ENCODE data around the gene CYP26C1.
A peak's percentile ranks its signal among the peaks of the same experiment; 100 is the strongest.

CYP26C1 gene

DNA sequence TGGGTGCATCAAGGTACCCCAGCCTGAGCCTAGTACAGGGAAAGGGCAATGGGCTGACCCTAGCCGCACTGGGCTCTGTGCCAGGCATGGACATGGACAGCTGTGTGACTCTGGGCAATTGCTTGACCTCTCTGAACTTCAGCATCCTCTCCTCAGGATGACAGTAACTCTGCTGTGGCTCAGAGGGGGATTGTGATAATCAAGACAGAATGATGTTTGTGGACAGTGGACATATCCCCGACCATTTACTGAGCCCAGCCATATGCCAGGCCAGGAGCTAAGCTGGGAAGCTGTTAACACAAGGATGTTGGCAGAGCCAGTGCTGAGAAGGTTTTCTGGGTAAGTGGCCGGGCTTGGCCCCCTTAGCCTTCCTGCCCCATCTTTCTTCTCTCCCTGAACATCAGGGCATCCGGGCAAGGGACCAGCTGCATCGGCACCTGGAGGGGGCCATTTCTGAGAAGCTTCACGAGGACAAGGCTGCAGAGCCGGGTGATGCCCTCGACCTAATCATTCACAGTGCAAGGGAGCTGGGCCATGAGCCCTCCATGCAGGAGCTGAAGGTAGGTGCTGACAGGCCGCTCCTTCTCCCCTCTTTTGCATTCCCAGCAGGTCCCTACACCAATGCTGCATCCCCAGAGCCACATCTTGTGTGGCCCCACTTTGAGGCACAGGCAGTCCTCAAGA lies 3.5 kb downstream of the CYP26C1 start:
- DNase-seq (ENCODE audit: low spot score), result no peak

DNA sequence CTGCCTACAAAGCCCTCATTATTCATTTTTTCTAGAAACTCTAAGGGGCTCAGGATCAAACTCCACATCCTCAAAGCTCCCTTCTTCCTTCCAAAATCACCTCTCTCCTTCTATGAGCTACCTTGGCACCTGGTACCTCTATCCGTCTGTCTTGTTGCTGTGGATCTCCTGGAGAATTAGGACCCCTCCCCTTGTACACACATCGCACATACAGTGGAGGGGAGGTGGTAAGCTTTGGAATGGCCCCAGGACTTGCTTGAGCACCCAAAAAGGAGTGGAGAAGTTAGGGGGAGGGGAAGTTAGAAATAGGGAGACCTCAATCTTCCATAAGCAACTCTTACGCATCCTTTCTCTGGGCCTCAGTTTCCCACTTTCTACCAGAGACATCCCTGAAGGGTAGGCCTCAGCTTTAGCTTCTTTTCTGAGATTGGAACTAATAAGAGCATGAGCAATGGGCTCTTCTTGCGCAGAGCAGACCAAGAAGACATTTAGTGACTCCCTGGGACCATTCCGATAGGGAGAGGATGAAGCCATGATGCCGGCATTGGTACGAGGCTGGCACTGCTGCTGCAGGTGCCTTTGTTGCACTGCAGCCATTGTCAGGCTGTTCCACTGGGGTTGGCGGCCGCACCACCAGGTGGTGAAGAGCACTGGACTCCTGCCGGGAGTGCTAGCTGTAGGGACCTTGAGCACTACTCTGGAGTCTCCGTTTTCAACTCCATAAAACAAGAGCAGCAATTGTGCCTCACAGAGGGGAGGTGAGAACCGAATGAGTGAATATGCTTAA lies 4.5 kb downstream of the CYP26C1 start:
- no peak for DNase-seq (ENCODE audit: low spot score)

DNA sequence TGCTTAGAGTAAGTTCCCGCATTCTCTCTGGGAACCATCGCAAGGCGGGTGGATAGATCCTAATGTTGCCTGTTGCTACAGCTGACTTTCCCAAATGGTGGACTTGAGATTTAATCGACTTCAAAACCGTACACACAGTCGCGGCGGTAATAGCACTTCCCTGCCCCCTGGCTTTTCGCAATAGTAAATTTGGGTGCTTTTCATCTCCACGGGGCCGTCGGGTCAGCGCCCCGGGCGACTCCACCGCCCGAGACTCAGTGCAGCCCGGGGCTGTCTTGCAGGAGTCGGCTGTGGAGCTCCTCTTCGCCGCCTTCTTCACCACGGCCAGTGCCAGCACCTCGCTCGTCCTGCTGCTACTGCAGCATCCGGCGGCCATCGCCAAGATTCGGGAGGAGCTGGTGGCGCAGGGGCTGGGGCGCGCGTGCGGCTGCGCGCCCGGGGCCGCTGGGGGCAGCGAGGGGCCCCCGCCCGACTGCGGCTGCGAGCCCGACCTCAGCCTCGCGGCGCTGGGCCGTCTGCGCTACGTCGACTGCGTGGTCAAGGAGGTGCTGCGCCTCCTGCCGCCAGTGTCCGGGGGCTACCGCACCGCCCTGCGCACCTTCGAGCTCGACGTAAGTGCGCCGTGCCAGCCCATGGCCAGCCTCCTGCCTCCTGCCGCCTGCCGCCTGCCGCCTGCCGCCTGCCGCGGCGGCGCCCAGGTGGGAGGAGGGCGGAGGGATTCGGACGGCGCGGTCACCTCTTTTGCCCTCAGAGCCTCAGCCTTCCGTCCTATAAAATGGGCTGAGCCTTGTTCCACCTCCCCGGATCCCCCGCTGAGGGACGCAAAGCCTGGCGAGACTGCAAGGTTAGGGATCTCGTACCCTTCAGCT lies 5.3 kb downstream of the CYP26C1 start:
- no peak for DNase-seq (ENCODE audit: low spot score)

DNA sequence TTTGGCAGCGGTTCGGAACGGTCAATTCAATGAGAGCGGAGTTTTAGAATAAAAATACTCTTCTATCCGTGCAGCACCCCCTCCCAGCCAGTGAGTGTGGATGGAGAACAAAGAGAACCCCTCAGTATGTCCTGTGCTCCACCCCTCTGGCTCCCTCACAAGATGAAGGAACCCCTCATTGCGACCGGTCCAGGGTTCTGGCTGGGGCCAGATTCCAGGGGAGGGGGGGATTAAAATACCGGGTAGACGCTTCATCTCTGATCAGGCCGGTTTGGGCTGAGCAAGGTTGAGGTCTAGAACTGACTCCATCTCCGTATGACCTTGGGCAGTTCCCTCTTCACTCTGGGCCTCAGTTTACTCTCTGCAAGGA lies 5.9 kb downstream of the CYP26C1 start:
- DNase-seq (ENCODE audit: low spot score), result no peak

DNA sequence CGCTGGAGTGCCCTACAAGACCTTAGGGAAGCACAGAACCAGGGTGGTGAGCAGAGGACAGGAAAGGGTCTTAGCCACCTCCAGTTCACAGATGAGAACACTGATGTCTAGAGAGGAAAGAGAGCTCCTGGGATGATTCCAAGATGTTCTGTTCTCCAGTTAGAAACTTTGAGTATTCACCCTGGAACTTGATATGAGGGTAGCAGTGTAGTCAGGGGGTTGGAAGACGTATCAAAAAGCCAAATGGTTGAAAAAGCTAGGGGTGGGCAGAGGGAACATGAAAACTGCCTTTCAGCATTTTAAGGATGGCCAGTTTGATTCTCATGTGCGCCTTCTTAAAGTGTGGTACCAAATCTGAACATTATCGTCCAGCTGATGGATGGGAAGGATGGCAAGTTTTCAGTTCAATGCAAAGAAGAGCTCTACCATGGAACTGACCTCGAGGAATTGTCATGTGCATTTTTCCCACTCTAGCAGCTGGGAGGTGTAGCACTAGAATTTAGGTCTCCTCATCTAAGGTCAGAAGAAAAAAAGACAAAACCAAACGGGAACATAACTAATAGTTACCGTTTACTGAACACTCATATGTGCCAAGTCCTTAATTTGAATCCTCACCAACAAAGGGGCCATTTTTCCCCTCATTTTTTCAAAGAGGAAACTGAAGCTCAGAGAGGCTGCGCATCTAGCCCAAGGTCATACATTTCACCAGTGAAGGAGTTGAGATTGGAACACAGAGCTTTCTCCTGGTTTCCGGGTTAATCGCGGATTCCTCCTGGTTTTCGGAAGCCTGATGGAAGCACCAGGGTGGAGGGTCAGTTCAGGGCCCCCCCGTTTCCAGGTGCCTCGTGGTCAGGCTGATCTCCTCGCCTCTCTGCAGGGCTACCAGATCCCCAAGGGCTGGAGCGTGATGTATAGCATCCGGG lies 7.1 kb downstream of the CYP26C1 start:
- DNase-seq (ENCODE audit: low spot score), result no peak

DNA sequence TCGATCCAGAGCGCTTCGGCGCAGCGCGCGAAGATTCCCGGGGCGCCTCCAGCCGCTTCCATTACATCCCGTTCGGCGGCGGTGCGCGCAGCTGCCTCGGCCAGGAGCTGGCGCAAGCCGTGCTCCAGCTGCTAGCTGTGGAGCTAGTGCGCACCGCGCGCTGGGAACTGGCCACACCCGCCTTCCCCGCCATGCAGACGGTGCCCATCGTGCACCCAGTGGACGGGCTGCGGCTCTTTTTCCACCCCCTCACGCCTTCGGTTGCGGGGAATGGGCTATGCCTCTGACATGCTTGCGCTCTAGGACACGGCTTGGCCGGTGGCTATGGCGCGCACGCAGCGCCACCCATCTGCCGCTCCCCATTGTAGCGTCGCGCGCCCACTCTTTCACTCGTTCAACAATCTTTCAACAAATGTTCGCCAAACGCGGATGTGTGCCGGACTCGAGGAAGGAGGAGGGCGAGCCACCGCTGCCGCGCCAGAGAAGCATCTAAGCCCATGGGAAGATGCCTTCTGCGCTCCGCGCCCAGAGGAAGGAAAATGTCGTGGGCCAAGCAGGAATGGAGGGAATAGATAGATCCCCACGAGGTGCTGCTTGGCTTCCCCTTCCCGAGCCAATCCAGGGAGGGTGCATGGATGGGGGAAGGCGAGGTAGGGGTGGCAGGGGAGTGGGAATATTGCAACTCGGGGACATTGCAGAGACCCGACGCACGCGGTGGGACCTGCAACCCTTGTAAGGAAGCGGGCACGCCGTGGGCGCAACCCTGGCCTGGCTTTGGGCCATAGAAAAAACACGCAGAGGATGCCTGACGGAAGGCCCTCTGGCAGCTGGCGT lies 8.0 kb downstream of the CYP26C1 start:
- peak; percentile 37 for DNase-seq (ENCODE audit: low spot score)

DNA sequence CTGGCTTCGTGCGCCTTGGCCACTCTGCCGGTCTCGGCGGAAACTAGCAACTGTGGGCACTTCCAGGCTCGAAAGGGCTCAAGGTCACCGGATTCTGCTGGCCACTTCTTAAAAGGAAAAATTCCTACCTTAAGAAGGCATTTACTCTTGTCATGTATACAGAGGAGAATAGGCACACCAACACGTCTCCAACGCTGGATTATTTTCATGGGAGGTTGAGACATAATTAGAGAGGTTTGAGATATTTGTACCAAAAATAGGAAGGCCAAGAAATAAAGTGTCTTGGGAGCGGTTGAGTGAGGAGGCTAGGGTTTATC lies 8.6 kb downstream of the CYP26C1 start:
- DNase-seq (ENCODE audit: low spot score), result no peak

DNA sequence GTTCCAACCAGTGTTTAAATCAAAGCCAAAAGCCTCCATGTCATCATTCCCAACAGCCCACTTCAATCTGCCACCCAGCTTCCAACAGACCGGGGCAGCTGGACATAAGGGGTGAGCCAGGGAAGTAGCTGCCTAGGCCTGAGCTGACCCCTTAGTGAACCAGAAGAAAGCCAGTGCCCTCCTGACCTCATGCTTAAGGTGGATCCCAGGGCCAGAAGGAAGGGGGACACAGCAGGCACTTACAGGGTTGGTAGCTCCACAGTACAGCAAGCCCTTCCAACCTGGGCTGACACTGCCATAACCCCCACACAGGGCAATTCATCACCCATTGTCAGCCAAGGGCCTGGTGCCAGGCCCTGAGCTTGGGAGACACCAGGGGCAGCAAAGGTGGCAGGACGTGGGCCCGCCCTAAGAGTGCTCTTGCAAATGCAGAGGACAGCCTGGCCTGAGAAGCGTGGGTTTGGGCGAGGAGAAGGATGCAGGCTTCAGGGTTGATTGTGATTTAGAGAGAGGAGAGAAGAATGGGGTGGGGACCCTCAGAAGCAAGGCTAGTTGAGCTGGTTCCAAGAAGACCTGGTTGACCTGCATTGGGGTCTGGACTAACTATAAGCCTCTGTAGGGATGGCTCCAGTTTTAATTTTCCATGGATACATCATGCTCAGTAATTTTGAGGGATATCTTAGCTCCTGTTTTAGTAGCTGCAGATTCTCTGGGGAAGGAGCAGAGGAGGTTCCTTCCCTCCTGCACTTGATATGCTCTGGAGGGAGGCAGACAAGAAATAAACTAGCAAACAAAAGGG lies 10.0 kb downstream of the CYP26C1 start:
- DNase-seq (ENCODE audit: low spot score), result no peak

DNA sequence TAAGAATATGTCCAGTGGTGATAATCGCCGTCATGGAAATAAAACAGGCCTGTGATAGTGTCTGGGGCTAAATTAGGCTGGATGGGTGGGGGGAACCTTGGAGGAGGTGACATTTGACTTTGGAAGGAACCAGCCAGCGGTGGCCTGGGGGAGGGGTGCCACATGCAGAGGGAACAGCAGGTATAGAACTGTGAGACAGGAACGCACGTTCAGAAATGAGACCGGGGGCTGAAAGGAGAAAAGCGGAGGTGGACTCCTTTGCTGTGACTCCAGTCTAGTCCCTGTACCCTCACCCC lies 10.5 kb downstream of the CYP26C1 start:
- DNase-seq (ENCODE audit: low spot score), result no peak

DNA sequence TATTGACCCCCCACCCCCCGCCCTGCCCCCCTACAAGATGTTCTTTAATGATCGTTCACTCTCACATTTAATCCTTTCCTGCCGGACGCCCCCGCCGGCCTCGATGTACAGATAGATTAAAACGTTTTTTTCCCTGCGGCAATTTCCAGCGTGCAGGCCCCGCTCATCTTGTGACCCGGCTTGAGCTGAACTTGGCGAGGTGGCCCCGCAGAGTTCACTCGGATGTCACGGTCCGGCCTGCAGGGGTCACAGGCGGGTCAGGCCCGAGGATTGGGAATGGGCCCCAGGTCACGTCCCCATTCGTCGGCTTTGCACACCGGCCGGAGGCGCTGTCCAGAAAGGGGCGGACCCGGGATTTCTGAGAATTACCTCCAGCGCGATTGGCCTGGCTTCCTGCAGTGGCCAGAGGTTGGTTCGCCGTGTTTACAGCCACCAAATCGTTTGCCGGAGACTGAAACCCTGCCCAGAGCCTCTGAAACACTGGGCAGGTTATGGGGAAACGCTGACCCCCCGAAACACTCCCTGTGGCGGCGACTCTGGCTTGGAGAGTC lies 11.2 kb downstream of the CYP26C1 start:
- DNase-seq (ENCODE audit: low spot score), result no peak

DNA sequence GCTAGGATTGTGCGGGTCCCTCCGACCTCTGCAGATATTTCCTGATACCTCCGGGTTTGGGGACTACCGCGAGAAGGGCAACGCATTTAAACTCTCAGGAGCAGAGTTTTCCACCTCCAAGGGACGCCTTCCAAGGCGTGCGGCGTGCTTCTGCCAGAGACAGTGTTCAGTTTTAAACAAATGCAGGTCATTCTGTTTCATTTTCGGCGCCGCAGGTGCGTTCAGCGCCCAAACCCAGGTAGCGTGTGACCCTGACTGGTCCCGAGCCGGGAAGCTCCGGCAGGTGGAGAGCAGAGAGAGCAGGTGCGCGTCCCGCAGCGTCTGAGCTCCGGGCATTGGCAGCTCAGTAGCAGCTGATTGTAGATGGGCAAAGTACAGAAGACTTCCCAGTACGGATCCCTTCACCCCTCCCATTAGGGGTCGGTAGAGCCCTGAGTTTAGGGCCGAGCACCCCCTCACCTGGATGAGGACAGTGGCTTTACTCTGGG lies 11.7 kb downstream of the CYP26C1 start:
- DNase-seq (ENCODE audit: low spot score), result no peak

DNA sequence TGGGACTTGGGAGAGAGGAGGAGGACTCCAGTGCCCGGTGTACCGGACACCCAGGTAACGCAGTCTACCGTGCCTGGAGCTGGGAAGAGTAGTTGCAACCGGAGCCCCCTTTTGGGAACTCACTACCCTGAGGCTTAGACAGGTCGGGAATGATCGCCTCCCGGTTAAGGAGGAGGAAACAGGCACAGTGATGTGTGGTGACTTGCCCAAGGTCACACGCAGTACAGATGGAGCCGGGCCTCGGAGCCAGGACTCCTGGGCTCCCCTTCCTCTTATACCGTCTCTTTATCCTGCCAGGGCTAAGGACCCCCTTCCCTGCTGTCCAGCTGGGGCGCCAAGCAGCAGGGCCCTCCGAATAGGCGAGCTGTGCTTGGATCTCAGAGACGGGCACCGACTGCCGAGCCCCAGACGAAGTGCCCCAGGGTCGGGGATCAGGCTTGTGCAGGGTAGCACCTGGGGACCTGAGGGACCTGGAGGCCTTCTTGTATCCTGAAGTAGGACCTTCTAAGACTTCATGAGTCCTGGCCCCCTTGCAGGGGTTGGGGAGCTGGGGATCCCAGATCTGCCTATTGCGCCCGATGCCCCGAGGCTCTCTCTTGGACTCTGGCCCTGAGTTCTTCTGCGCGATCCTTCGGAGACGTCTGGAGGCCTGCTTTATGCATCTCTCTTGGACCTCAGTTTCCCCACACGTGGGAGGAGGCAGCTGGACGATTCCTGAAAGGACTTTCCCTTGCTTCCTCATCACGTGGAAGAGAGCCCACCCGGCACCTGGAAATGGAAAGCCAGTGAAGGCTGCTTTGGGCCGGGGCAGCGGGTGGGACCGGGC lies 12.3 kb downstream of the CYP26C1 start:
- DNase-seq (ENCODE audit: low spot score), result no peak

DNA sequence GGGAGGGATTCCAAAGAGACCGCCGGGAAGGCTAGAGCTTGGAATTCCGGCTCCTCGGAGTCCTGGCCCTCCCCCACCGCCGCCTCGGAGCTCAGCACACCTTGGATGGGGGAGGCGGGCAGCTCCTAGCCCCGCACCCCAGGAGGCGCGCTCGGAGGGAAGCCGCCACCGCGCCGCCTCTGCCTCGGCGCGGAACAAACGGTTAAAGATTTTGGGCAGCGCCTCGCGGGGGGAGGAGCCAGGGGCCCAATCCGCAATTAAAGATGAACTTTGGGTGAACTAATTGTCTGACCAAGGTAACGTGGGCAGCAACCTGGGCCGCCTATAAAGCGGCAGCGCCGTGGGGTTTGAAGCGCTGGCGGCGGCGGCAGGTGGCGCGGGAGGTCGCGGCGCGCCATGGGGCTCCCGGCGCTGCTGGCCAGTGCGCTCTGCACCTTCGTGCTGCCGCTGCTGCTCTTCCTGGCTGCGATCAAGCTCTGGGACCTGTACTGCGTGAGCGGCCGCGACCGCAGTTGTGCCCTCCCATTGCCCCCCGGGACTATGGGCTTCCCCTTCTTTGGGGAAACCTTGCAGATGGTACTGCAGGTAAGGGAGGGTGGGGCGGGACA lies 13.0 kb downstream of the CYP26C1 start, which contains the start of gene CYP26A1:
CYP26A1 (plus strand) TSS at position 355 of the 608 bp plus-strand sequence; CDS start at position 397, 42 bp downstream.
- peak; percentile 38 for DNase-seq (ENCODE audit: low spot score)

DNA sequence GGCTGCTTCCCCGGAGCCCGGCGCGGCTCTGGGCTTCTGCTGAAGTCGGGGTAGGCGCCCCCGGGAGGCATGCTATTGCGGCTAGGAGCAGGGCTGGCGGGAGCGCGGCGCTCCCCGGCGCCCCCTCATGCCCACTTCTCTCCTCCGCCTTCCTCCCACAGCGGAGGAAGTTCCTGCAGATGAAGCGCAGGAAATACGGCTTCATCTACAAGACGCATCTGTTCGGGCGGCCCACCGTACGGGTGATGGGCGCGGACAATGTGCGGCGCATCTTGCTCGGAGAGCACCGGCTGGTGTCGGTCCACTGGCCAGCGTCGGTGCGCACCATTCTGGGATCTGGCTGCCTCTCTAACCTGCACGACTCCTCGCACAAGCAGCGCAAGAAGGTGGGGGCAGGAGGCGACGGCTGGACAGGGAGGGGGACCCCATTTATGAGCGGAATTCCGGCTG lies 13.6 kb downstream of the CYP26C1 start:
- peak; percentile 54 for DNase-seq (ENCODE audit: low spot score)

DNA sequence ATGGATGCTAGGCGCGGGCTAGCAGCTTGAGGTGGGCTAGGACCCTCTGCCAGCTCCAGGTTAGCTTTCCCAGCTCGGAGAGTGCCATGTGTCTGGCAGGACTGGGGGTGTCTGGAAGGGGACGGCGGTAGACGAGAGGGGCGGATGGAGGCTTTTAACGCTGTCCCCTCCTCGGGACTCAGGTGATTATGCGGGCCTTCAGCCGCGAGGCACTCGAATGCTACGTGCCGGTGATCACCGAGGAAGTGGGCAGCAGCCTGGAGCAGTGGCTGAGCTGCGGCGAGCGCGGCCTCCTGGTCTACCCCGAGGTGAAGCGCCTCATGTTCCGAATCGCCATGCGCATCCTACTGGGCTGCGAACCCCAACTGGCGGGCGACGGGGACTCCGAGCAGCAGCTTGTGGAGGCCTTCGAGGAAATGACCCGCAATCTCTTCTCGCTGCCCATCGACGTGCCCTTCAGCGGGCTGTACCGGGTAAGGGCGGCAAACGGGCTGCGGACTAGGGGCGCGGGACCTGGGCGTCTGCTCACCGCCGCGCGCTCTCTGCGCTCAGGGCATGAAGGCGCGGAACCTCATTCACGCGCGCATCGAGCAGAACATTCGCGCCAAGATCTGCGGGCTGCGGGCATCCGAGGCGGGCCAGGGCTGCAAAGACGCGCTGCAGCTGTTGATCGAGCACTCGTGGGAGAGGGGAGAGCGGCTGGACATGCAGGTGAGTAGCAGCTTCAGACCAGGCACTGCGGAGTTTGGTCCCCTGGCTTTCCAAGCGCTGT lies 14.2 kb downstream of the CYP26C1 start:
- no peak for DNase-seq (ENCODE audit: low spot score)

DNA sequence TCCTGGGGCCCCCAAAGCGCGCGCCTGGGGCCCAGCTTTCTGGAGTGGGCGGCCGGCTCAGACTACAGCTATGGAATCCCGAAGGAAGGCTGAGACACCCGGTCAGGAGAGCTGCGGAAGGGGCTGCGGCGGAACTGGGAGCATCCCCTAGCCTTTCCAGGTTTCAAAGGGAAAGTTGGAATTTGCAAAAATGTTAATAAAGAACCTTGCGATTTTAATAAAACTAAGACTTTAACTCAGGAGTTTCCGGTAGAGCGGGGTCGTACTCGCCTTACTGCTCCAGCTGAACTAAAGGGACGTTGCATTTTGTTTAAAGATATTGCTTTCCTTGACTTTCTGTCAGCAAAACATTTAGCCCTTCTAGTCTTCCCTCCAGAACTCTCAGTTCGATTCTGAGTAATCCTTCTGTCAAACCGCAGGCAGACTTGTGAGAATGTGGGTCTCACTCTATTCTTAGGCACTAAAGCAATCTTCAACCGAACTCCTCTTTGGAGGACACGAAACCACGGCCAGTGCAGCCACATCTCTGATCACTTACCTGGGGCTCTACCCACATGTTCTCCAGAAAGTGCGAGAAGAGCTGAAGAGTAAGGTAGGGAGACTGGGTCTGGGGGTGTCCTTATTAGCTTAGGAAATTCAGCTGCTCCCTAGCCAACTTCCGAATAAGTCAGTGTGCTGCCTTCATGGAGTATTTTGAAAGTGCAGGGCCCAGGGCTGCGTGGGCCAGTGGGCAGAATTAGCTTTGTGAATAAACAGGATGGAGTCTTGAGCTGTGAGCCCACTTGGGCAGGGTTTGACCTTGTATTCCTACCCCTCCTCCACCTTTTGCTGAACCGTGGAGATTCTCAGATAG lies 15.0 kb downstream of the CYP26C1 start:
- DNase-seq (ENCODE audit: low spot score), result no peak

All from SK-N-DZ (cell line).